Right ventricle myocardium inferior (tissue), 1 donor: Measurements from ENCODE around the gene KHDRBS2. TPM values are rescaled to one million over a fixed set of nuclear protein-coding genes. Genes with fewer than 3 reads are reported as not detected.

Experiments used
- ATAC-seq: fragments of 200-7000 bp; cut with Tn5 transposase; one replicate; pipeline ENCODE4 v1.9.1; 2020; ENCODE audit warnings: mild to moderate bottlenecking, moderate library complexity
- DNase-seq: peaks from one replicate; pipeline ENCODE4 v3.0.0; 2021; ENCODE audit errors: missing footprints
- intact Hi-C: fragments of 100-400 bp; cut with DNase I; formaldehyde crosslinking; loops from one replicate; pipeline ENCODE4 v1.11.0; 2022
- total RNA-seq: library from RNA; stranded (reverse); fragmentation: NEBNext Ultra II Directional; extraction: Animal tissue kit (Norgen Biotek cat#: 25700); gene quantifications from one replicate; pipeline ENCODE4 v1.2.1, GENCODE V29; 2021
- donor health status: DM: no; HTN: yes; CAD: no; lungs with severe emphysema.

The KHDRBS2 gene
- total RNA-seq, 1 donor from 2014 or later, result not detected

DNA sequence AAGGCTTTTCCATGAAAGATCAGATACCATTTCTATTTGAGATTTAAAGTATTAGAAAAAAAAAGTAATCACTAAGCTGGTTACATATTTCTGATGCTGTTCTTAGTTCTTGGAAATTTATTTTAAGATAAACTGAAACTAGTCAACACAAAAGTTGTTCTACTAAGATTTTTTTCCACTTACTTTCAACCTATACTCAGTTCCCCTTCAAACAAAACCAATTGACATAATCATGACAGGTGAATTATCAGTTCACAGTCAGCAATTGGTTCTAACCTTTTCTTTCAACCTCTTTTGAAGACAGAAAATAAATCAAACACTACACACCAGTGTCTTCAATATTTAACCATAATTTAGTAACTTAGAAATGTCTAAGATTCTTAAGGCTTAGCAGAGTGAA lies 228.7 kb downstream of the KHDRBS2 start:
- DNase-seq (no peak), ATAC-seq (no peak)
- intact Hi-C loops, result no loop called here

GRCh38 chr6:62045502-62045901 lies 240.5 kb downstream of the KHDRBS2 start:
- intact Hi-C loops, result no loop called here
- ATAC-seq (no peak), DNase-seq (no peak)

DNA sequence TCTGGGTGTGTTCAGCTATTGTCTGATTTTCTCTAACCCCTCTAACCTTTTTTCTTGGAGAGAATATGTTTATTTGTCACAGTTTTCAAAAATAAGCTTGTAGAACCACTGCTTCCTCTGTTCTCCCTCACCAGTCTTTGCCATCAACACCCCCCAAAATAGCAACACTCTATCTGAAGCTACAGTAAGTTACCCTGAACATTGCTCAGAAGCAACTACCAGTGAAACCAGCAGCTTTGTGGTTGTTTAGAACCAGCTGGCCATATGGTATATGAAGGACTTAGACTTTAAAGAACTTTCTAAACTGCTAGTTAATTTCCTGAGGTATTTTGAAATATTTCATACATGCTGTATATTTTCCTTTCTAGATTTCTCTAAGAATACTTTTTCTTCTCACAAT lies 242.9 kb downstream of the KHDRBS2 start:
- no peak for ATAC-seq
- intact Hi-C loops, result no loop called here
- DNase-seq, result no peak

- ATAC-seq, result no peak
- intact Hi-C loops, result no loop called here
- DNase-seq, result no peak
Measured at GRCh38 chr6:62042429-62042828, 243.6 kb downstream of the KHDRBS2 start.

DNA sequence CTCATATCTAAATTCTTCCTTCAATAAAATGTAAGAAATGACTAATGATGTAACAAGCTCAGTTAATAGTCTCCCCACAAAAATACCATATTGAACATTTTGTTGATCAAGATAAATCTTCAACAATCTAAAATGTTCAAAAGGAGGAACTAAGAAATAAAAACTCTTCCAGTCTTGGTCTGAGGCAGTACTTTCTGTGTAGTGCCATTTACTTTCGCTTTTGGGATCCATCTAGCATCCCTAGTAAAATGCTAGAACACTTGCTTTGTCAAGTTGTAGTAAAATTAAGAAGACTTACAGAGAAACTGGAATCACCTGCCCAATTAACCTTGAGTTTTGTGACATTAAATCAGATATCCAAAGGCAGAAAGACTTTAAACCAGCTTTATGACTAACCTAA lies 246.4 kb downstream of the KHDRBS2 start:
- intact Hi-C loops, result no loop called here
- ATAC-seq (no peak), DNase-seq (no peak)

GRCh38 chr6:62037445-62037844 lies 248.6 kb downstream of the KHDRBS2 start:
- intact Hi-C loops, result no loop called here
- DNase-seq (no peak), ATAC-seq (no peak)

DNA sequence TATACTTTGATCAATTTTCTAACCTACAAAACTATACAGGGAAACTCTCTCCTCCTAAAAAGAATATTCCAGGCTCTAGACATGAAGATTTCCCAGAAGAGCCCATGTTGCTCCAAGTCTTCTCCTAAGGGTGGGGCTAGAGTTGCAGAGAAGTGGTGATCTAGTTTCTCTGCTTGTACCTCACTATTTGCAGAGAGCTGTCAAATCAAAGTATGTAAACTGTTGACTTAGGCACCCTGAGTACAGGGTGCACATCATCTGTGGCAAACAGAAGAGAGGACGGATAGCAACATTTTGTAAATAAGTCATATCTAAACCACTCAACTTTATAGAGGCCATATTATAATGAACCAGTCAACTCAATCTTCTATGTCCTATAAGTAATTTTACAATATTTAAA lies 250.1 kb downstream of the KHDRBS2 start:
- ATAC-seq (no peak), DNase-seq (no peak)
- intact Hi-C loops, result no loop called here

DNA sequence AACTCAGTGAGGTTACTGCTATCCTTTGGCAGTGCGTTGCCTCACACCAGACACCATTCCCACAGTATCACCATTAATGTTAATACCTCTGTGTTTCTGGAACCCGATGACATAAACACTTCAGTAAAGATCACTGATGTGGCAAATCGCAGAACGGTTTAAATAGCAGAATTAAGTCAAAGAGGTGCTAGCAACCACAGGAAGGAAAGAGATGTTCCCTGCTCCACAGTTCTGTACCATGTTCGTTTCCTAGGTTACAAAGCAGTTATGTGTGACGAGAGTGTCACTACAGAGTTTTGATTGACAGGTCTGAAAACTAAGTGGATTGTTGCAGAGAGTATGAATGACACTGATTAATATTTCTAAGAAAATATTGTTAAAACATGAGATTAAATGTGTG lies 272.3 kb downstream of the KHDRBS2 start:
- ATAC-seq (no peak), DNase-seq (no peak)
- intact Hi-C loops, result no loop called here

DNA sequence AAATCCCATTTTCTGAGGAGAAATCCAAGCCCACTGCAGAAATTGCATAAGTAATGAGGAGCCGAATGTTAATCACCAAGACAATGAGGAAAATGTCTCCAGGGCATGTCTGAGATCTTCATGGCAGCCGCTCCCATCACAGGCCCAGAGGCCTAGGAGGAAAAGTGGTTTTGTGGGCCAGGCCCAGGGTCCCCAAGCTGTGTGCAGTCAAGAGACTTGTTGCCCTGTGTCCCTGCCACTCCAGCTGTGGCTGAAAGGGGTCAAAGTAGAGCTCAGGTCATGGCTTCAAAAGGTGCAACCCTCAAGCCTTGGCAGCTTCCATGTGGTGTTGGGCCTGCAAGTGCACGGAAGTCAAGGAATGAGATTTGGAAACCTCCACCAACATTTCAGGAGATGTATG lies 276.6 kb downstream of the KHDRBS2 start:
- ATAC-seq (no peak), DNase-seq (no peak)
- intact Hi-C loops, result no loop called here

GRCh38 chr6:61989616-61990015 lies 296.4 kb downstream of the KHDRBS2 start:
- no peak for DNase-seq
- intact Hi-C loops, result no loop called here
- ATAC-seq, result no peak

GRCh38 chr6:61980622-61981021 lies 305.4 kb downstream of the KHDRBS2 start:
- ATAC-seq, result no peak
- DNase-seq, result no peak
- intact Hi-C loops, result no loop called here

DNA sequence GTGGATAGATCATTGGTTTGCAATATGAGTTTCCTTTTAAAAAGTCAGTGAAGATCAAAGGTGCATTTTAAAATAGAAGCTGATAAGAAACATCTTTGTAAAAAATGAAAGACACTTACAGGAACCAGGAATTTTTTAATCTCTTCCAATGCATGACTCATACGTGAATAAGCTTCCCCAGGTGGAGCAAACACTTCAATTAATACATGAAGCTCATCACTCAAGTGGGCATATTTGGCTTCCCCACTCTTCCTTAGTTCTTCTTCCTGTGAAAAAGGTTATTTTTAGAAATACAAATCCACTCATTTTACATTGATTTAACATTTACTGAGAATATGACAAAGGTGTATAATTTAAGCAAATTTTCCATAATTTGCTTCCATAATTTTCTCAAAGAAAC lies 308.1 kb downstream of the KHDRBS2 start:
- ATAC-seq, result no peak
- intact Hi-C loops, result no loop called here
- DNase-seq, result no peak

GRCh38 chr6:61977099-61977498 lies 308.9 kb downstream of the KHDRBS2 start:
- intact Hi-C loops, result no loop called here
- no peak for ATAC-seq
- DNase-seq, result no peak

- intact Hi-C loops, result no loop called here
- ATAC-seq (no peak), DNase-seq (no peak)
Measured at GRCh38 chr6:61959196-61959595, 326.8 kb downstream of the KHDRBS2 start.

GRCh38 chr6:61953851-61954250 lies 332.2 kb downstream of the KHDRBS2 start:
- DNase-seq (no peak), ATAC-seq (no peak)
- intact Hi-C loops, result no loop called here

GRCh38 chr6:61951586-61951985 lies 334.4 kb downstream of the KHDRBS2 start:
- DNase-seq (no peak), ATAC-seq (no peak)
- intact Hi-C loops, result no loop called here

DNA sequence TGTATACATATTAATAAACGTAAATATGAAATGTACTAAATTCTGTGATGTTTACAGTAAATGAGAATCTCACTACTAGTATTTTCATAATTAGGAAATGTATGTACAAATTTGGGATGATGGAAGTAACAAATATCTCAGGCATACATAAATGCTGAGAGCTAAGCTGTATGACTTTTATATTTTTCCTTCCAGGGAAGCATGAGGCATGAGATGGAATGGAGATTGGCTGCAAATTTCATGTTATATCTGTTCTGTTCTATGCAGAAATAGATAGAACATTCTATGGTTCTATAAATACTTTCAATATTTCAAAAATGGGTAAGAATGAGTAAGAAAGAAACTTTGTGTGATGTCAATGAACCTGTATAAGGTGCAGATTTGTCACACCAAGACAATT lies 335.2 kb downstream of the KHDRBS2 start:
- intact Hi-C loops, result no loop called here
- DNase-seq, result no peak
- no peak for ATAC-seq

GRCh38 chr6:61949971-61950370 lies 336.1 kb downstream of the KHDRBS2 start:
- DNase-seq (no peak), ATAC-seq (no peak)
- intact Hi-C loops, result no loop called here

GRCh38 chr6:61949161-61949560 lies 336.9 kb downstream of the KHDRBS2 start:
- intact Hi-C loops, result no loop called here
- DNase-seq (no peak), ATAC-seq (no peak)

GRCh38 chr6:61947311-61947947 lies 338.6 kb downstream of the KHDRBS2 start:
- intact Hi-C loops, result no loop called here

DNA sequence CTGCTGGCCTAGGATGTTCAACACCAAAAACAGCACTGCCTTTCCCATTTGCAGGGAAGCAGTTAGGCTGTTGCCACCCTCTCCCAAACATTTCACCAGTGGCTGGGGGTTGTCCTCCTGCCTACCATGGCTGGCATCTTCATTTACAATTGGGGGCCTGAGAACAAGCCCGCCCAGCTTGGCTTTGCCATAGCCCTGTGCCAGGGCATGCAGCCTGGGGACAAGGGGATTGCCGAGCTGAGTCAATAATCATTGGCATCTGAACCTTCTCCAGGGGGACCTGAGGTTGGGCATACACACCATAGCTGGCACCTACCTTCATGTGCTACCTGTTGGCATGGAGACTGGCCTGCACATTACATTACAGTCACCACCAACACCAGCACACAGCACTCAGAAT lies 345.1 kb downstream of the KHDRBS2 start:
- DNase-seq, result no peak
- ATAC-seq, result no peak
- intact Hi-C loops, result no loop called here

More at GRCh38 chr6:61947311-61947947, 338.6 kb downstream of the KHDRBS2 start:
- ATAC-seq (no peak), DNase-seq (no peak)
